ENCODE results near the gene ROBO4. TPM values are rescaled to one million over a fixed set of nuclear protein-coding genes. Genes with fewer than 3 reads are reported as not detected.

The ROBO4 gene
- total RNA-seq, 2 experiments from 2014 or later: not detected

DNA sequence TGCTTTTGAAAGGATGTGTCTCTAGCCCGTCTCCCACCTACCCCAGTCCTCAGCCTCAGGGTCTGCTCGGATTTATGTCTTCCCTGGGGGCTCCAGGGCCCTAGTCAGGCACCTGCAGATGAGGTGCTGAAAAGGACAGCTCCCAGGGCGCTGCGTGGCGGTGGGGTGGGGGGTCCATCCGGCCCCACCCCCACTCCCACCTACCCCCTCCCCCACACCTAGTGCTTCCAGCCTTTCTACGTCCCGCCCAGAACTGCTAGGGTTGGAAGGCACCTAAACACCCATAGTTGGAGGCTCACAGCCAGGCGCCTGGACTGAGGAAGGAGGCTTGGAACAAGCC lies 33.9 kb downstream of the ROBO4 start:
- DNase-seq (no peak), ATAC-seq (no peak)
- Mint-ChIP-seq H3K27ac (no peak overlapping the region), H3K27me3 (peaks cover 72% of the 10 kb centered on the region), H3K4me3 (no peak overlapping the region), H3K36me3 (ENCODE audit: low read depth) (no peaks in the 10 kb centered on the region), H3K4me1 (ENCODE audit: low read depth) (peaks cover 29% of the 10 kb centered on the region), H3K9me3 (no peaks in the 10 kb centered on the region)
- intact Hi-C loops (cut with micrococcal nuclease): no loop called here
- TF ChIP-seq, protein P1, sequence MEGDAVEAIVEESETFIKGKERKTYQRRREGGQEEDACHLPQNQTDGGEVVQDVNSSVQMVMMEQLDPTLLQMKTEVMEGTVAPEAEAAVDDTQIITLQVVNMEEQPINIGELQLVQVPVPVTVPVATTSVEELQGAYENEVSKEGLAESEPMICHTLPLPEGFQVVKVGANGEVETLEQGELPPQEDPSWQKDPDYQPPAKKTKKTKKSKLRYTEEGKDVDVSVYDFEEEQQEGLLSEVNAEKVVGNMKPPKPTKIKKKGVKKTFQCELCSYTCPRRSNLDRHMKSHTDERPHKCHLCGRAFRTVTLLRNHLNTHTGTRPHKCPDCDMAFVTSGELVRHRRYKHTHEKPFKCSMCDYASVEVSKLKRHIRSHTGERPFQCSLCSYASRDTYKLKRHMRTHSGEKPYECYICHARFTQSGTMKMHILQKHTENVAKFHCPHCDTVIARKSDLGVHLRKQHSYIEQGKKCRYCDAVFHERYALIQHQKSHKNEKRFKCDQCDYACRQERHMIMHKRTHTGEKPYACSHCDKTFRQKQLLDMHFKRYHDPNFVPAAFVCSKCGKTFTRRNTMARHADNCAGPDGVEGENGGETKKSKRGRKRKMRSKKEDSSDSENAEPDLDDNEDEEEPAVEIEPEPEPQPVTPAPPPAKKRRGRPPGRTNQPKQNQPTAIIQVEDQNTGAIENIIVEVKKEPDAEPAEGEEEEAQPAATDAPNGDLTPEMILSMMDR (IDR thresholded peaks at IDR 0.05): no peak
- ChIA-PET POLR2A (no interaction called here), CTCF (no interaction called here)

- ChIA-PET CTCF (no interaction called here), POLR2A (no interaction called here)
- peaks cover 24% of the 10 kb centered on the region for H3K4me1 Mint-ChIP-seq (ENCODE audit: low read depth)
- H3K9me3 Mint-ChIP-seq: no peaks in the 10 kb centered on the region
- DNase-seq (no peak), ATAC-seq (no peak)
- intact Hi-C loops (cut with micrococcal nuclease): no loop called here
- H3K4me3 Mint-ChIP-seq: no peak overlapping the region
- H3K27me3 Mint-ChIP-seq: peaks cover 66% of the 10 kb centered on the region
- no peak overlapping the region for H3K27ac Mint-ChIP-seq
- TF ChIP-seq, protein P1 (IDR thresholded peaks at IDR 0.05): no peak
- H3K36me3 Mint-ChIP-seq (ENCODE audit: low read depth): no peaks in the 10 kb centered on the region
Observed at GRCh38 chr11:124863137-124863825, 34.4 kb downstream of the ROBO4 start.

DNA sequence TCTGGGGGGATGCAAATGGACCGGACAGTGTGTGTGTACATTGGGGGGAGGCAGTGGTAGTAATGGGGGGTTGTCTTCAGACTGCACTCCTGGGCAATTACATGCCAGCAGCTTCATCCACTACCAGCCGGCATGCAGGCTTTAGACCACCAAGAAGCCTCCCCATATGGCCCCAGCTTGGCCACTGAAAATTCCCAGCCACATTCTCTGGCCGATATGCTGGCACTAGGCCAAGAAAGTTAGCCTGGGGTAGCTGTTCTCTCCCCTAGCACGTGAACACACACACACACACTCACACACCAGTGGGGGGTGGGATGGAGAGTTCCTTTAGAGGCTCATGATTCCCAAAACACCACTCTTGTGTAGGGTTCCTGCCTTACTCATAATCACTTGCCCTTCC lies 36.0 kb downstream of the ROBO4 start:
- Mint-ChIP-seq H3K27me3 (peaks cover 53% of the 10 kb centered on the region), H3K4me1 (ENCODE audit: low read depth) (peaks cover 18% of the 10 kb centered on the region), H3K4me3 (no peak overlapping the region), H3K36me3 (ENCODE audit: low read depth) (no peaks in the 10 kb centered on the region), H3K9me3 (no peaks in the 10 kb centered on the region), H3K27ac (no peak overlapping the region)
- ChIA-PET POLR2A (no interaction called here), CTCF (interaction anchor here (0.9 to 1.5 kb wide), 3 partner anchors 15 to 68 kb away, joined by 3 to 5 read pairs (median 3); no protein-coding TSS in a partner anchor)
- ATAC-seq: no peak
- intact Hi-C loops (cut with micrococcal nuclease): no loop called here
- no peak for DNase-seq
- TF ChIP-seq, protein P1 (IDR thresholded peaks at IDR 0.05): no peak

GRCh38 chr11:124859171-124859570 lies 38.5 kb downstream of the ROBO4 start:
- intact Hi-C loops (cut with micrococcal nuclease): no loop called here
- ChIA-PET POLR2A (interaction anchor here (0.7 to 1.5 kb wide), 2 partner anchors 22 to 73 kb away, joined by 3 to 4 read pairs; no protein-coding TSS in a partner anchor), CTCF (interaction anchor here (1.0 kb wide), 1 partner anchor 17 kb away, joined by 6 read pairs; no protein-coding TSS in a partner anchor)
- Mint-ChIP-seq H3K36me3 (ENCODE audit: low read depth) (no peaks in the 10 kb centered on the region), H3K4me3 (no peak overlapping the region), H3K27me3 (peaks cover 33% of the 10 kb centered on the region), H3K9me3 (no peaks in the 10 kb centered on the region), H3K4me1 (ENCODE audit: low read depth) (peaks cover 8% of the 10 kb centered on the region), H3K27ac (no peak overlapping the region)
- DNase-seq (no peak), ATAC-seq (no peak)
- TF ChIP-seq, protein P1 (IDR thresholded peaks at IDR 0.05): no peak

DNA sequence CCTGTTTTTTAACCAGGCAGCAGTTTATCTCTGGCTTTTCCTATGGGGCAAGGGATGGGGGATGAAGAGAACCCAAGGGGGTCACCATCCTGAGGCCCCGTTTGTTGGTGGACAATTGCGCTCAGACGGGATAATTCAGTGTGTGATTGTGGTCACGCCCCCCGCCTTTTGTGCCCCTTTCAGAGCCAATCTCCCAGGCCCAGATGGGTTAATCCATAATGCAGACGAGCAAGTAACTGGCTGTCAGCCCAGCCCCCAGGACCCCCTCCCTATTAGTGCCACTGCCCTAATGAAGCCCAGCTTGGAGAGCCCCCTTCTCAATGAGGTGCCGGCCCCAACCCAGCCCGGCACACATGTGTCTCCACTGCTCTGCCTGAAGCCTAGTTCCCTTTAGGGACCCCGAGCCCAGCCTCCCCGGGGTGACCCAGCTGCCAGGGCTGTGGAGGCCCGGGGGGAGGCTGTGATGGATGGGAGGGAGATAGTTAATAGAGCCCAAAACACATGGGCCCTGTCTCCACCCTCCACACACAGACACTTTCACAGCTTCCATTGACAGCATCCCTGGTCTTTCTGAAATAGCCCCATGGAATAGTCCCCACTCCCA lies 51.5 kb downstream of the ROBO4 start:
- Mint-ChIP-seq H3K4me3 (no peak overlapping the region), H3K9me3 (no peaks in the 10 kb centered on the region), H3K36me3 (ENCODE audit: low read depth) (no peaks in the 10 kb centered on the region), H3K27ac (no peak overlapping the region), H3K27me3 (peaks cover 74% of the 10 kb centered on the region), H3K4me1 (ENCODE audit: low read depth) (no peaks in the 10 kb centered on the region)
- POLR2A ChIA-PET: no interaction called here
- ATAC-seq: no peak
- CTCF ChIA-PET: interaction anchor here (0.8 to 2.0 kb wide), 4 partner anchors 8 to 52 kb away, joined by 3 to 6 read pairs (median 5); partner anchors contain the start of gene ROBO3
- intact Hi-C loops (cut with micrococcal nuclease): no loop called here
- TF ChIP-seq, protein P1 (IDR thresholded peaks at IDR 0.05): no peak
- no peak for DNase-seq

Data from activated CD8-positive, alpha-beta T cell treated with anti-CD3 and anti-CD28 coated beads for 36 hours (primary cell).